Stimulated activated CD8-positive, alpha-beta memory T cell treated with anti-CD3 and anti-CD28 coated beads, Interleukin-2, amount 100 ng/mL, for 1 hour (primary cell): ENCODE results near the gene CCN2.
"Not testable (repeated sequence)": the region's sequence is repeated elsewhere in the genome, so short reads cannot be mapped to it uniquely, and the experiment has no call there.

Experiments
- DNase-seq, 2 donors: peaks; one replicate each; pipeline ENCODE4 v3.0.0-alpha.2; 2020; ENCODE audit warnings: low read depth in 2 of 2

Gene CCN2

DNA sequence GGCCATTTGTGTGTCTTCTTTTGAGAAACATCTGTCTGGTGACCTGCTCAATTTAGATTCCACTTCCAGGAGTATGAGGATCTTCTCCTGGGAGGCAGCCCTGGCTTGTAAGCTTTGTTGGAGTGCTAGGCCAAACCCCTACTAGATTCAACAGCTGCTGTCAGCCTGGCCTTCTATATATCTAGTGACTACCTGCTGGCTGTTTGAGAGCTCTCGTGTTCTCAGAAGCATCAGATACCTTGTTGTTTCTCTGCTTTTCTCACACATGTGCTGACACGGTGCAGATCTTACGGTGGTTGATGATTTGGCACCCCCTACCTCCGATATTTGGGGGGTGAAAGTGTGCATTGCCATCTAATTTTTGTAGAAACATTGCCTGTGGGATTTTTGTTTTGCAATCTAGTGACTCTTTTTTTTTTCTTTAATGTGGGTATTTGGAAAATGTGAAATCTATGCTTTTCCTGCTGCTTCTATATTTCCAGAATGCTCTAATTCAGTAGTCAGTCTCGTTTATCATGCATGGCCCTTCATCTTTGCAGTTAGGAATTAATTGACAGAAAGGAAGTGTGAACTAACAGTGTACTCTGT is 4.7 kb downstream of the CCN2 start:
- no peak for DNase-seq

DNA sequence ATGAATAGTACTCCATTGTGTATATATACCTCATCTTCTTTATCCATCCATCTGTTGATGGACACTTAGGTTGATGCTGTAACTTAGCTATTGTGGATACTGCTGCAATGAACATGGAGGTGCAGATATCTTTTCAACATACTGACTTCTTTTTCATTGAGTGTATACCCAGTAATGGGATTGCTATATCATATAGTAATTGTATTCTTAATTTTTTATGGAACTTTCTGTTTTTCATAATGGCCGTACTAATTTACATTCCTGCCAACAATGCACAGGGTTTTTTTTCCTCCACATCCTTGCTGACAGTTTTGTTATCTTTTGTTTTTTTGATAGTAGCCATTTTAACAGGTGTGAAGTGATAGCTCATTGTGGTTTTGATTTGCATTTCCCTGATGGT is 5.2 kb downstream of the CCN2 start:
- no peak for DNase-seq

DNA sequence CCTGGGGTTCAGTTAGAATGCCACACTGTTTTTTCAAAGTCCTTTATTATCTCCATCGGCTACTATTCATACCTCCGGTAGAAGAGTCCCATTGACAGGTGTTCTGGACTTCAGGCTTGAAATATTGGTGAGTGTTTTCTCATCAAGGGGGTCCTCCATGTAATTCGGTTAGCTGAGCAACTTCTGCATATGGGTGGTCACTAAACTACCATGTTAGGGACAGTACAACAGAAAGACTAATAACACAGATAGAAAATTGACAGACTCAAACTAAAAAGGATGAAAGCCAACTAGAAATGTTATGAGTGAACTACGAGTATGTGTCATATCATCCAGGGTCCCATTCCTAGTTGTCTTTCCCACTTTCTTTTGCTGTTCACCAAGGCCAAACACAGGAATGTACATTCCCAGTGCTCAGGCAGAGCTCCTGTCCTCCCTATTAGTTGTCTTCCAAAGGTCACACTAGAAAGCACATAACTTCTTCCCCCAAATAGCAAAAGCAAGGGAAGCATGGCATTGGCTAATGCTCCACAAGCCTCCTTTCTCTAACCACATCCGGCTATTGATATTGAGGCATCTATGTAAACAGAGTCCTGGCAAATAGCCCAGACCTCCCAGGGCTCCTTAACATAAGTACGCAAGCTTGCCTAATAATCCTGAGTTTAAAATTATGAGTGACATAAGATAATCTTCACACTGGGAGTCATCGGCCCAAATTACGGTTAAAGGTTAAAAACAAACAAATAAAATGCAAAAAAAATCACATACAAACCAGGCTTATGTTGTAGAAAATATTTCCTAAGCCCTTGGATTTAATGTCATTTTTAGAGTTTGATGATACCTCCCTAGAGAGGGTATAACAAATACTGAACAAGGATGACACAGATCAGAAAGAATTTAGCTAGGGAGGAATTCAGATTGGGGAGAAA is 13.2 kb downstream of the CCN2 start:
- DNase-seq, result no peak

DNA sequence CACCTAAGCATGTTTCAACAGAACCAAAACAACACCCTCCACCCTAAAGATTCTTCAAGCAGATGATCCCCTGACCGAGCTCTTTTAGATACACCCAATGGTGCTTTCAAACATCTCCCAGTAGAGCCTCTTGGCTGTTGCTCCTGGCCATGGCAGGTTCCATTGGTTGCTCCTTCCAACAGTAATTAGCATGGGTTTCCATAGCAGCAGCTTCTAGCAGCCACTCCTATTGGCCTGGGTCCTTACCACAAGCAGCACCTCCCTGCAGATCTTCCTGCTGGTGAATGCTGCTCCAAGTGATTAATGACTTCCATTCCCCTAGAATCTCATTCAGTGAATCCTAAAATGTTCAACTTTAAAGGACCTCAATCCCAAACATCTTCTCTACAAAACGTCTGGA is 13.9 kb downstream of the CCN2 start:
- no peak for DNase-seq

GRCh38 chr6:131936156-131936555 is 15.0 kb downstream of the CCN2 start:
- no peak for DNase-seq

DNA sequence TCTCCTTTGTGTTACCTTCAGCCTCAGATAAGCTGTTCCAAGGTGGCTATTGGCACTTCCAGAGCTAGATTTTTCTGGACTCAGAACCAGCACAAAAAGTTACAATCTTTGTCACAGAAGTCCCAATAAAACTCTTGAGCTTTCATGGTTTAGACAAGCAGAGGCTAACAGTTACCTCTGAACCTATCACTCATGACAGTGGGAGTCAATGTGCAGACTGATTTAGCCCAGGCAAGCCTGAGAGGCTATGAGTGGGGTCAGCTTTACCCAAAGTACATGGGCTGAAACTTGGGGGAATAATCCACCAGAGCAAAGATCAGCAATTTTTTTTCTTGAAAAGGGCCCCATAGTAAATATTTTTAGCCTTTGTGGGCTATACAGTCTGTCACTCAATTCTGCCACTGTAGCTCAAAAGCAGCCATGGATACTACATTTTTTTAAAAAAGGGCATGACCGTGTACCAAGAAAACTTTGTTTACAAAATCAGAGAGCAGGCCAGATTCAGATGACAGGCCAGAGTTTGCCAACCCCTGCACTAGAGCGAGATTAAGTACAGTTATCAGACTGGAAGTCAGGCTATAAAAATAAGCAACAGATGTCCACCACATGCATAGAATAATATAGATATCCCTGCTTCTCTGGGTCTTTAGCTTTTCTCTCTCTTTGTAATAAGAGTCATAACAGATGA is 20.0 kb downstream of the CCN2 start:
- no peak for DNase-seq

DNA sequence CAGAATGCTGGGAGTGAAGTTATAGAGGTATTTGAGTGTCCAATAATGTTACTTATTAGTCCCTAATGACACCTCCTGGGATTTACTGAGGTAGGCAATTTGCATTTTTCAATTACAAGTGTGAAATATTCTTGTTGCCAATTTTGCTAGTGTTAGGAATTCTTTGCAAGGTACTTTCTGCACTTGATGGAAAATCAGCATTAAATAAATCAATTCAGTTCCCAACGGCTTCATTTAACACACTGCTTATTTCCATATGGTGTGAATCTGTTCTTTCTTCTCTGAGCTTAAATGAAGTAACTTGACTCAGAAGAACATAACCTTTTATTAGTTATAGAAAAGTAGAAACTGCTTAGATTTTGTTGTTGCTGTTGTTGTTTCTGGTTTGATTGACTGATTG is 21.2 kb downstream of the CCN2 start:
- DNase-seq, result no peak

- DNase-seq, result no peak
Observed at GRCh38 chr6:131929264-131929663, 21.9 kb downstream of the CCN2 start.

DNA sequence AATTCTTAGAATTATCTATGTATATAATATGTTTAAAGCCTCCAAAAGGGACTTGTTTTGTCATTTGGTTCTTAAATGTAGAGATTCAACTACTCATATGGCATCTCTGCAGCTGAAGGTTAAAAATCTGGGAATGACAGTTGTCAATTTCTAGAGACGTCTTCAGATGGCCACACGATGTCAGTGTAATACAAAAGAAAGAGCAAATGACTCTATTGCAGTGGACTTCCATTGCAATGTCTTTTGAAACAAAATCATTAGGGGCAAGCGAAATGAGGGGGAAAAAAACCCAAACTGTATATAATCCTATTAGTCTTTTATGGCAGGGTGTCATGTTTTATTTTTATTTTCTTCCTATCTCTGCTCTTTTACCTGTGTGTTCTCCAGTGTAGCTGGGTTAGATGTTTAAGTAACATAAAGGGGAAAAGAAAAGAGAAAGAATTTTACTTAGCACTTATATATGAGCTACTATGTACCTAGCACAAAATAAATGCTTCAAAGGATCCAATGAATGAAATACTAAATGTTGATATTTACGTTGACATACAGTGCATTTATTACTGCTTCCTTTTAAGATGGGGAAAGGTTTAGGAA is 26.2 kb downstream of the CCN2 start:
- DNase-seq, result no peak

DNA sequence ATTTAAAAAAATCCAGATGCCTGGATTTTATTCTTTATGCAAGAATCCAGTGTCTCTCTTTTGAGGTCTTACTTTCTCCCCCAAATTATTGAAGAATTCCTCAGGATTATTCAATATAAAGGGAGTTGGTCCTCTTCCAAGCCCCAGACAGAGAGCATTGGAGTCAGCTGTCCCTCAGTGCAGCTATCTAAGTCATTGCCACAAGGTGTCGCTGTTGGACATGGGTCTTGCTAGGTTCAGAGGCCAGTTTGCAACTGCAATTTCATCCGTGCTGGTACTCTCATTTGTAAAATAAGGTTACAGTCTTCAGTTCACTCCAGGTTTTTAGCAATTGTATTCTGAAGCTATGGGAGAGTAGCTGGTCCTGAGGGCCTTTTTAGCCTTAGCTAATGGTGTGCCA is 27.8 kb downstream of the CCN2 start:
- DNase-seq, result no peak

DNA sequence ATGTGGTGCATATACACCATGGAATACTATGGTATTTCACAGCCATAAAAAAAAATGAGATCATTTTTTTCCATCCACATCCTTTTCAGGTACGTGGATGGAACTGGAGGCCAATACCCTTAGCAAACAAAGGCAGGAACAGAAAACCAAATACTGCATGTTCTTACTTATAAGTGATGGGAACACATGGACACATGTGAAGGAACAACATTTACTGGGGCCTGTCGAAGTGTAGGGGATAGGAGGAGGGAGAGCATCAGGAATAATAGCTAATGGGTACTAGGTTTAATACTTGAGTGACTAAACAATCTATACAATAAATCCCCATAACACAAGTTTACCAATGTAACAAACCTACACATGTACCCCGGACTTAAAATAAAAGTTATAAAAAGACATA is 30.5 kb downstream of the CCN2 start:
- DNase-seq, result no peak

DNA sequence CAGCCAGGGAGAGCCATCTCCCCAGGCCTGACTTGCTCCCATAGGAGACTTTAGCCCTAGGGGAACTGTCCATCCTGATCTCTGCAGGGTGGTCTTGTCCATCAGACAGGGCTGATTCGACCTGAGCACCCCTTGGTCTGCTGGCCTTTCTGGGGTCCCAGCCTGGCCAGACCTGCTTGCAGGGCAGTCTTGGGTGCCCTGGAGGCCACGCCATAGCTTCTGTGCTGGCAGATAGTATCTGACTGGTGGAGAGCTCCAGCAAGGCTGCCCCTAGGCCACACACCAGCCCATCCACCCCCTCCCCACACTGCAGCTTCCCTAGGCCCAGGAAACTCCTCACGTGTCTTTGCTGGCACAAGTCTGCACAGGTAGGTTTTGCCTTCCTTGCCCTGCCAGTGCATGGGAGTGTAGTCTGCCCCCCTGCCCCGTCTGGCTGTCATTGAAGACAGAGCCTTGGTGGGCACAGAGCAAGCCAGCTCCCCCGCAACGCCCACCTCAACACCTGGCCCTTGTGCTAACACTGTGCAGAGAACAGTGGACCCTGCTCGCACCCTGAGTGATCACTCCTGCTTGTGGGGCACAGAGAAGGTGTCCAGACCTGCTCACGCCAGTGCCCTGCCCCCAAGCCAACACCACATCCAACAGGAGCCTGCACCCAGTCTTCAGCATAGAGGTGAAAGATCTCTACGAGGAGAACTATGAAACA is 32.4 kb downstream of the CCN2 start:
- DNase-seq, result no peak

DNA sequence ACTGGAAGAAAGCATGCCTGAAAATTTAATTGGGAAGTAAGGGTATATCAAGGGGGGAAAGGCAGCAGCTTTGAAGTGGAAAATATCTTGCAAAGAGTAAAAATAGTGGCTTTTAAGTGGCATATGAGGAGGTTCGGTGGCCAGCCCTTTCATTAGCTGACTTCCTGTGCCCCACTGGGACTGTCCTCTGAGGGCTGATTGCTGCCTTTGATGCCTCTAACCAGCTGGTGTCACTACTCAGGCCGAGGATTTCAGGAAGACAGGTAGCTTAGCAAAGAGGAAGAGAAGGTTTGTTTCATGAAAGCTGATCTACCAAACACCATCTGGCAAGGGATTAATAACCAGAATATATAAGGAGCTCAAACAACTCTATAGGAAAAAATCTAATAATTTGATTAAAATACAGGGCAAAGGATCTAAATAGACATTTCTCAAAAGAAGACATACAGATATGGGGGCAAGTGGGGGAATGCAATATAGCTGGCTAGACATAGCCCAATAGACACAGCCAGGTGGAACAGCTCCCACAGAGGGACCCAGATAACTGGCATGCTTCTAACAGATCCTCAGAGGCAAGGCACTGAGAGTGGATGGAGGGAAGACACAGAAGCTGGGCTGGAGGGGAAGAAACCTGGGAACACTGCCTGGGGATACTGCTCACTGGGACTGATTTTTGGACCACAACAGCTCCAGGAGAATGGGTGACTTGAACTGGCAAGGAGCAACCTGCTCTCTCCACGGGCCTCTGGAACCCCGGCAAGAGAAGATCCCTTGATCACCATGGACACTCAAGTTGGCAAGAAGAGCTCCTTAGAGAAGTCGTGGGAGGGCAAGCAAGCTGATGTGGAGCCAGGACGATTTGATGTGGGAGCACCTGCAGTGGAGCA is 33.2 kb downstream of the CCN2 start:
- no peak for DNase-seq

DNA sequence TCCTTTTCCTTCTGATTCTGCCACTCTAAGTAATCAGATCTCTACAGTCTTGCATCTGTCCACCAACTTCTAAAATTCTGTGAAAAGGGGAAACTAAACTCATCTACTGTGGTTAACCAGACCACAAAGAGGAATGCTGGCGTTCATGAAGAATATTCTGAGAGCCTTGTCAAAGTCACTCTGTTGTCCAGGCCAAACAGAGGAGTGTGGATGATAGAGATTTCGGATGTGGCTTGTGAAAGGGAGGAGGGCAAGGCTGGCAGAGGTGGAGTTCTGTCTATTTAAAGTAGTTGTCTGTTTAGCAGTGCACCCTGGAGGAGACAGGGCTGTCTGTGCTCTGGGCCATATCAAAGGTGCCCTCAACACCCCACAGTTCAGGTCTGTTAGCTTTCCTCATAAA is 33.9 kb downstream of the CCN2 start:
- no peak for DNase-seq

- no peak for DNase-seq
Observed at GRCh38 chr6:131916847-131917246, 34.3 kb downstream of the CCN2 start.

GRCh38 chr6:131916091-131916796 is 34.9 kb downstream of the CCN2 start:
- not testable (repeated sequence) for DNase-seq

DNA sequence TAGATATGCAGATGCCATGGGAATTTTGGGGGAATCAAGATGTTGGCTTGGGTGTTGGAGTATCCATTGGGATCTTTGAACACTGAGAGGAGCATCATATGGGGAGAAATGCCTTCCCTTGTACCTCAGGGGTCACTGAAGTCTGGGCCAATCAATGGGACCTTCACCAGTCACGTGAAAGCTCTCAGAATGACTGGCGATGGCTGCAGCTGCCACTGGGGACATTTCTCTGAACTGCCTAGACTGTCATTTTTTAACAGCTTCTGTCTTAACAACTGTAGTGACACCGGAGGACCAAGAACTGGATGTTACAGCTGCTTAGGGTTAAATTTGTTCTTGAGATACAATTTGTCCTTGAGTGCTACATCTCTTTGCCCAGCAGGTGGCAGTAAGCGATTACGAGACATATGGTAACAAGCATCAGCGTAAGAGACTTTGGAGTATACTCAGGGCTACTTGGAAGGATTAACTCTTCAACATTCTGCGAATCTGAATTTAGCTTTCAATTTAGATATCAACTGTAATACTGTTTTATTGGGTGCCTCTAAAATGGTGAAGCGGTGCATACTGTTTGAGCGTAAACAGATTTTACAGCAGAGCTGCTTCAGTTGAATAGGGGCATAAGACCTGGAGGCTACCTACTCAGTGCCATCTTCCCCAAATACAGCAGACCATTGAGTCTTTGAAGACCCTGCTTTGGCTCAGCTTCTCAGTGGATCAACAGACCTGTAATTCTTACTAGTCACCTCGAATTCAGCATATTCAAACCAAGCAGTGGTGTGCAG is 36.0 kb downstream of the CCN2 start:
- peak in 1 of 2 donors; percentile 16 for DNase-seq

DNA sequence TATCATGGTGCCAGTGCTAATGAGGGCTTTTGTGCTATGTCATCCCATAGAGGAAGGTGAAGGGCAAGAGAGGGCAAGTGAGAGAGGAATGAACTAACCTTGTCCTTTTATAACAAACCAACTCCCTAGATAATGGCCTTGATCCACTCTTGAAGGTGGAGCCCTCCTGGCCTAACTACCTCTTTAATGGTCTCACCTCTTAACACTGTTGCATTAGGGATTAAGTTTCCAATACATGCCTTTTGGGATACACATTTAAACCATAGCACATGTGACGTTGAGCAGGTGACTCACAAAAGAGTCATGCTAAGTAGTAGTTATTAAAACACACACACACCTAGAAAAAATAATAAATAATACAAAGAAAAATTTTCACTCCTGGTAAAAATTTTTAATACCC is 36.9 kb downstream of the CCN2 start:
- no peak for DNase-seq

DNA sequence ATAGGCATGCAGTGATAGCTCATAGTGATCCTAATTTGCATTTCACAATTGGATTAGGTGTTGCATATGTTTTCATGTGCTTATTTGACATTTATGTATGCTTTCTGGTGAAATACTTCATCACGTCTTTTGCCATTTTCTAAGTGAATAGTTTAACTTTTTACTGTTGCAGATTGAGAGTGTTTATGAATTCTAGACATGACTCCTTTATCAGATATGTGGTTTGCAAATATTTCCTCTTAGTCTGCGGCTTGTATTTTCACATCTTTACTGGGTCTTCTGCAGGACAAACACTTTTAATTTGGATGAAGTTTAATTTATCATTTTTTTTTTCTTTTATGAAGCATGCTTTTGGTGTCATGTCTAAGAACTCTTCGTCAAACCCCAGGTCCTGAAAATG is 39.2 kb downstream of the CCN2 start:
- DNase-seq, result no peak
